ELF-1 (cell line): ENCODE results near the gene DGKD.

Source experiments
- DNase-seq: peaks from one replicate; pipeline ENCODE4 v3.0.0-alpha.2; 2016; ENCODE audit warnings: low read depth, low spot score

The DGKD gene

DNA sequence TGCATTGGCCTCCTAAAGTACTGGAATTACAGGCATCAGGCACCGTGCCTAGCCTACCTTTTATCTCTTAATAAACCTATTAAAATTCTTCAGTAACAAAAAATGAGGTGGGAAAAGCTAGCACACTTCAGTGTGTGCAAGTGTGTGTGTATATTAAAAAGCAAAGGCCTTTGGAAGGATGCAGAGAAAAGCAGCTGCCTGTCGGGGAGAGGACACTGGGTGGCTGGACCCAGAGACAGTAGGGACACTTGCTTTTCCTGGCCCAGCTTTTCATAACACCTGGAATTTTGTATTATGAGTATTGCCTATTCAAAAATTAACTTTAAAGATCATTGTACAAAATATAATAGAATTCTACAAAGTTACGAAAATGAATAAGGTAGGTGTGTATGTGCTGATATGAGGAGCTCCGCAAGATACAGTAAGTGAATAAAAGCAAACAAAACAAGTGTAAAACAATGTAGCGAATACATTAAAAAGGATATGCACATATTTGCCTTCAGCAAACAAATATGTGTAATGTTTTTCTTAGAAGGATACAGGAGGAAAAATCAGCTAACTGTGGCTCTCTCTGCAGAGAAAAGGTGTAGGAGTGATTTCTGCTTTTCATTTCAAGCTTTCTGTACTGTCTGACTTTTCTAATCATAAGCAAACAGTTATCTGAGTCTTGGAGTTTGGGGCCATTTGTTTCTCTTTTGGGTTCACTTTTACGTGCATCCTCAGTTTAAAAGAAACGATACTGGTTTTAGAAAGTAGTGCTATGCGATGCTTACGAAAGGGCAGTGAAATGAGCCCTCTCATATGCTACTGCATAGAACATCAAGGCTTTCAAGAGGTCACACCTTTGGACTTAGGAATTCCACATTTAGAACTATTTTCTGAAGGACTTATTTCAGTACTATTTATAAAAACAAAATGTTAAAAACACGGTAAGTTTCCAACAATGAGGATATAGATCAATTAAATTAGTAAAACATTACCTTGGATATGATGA, 141.5 kb downstream of the DGKD start:
- no peak for DNase-seq

DNA sequence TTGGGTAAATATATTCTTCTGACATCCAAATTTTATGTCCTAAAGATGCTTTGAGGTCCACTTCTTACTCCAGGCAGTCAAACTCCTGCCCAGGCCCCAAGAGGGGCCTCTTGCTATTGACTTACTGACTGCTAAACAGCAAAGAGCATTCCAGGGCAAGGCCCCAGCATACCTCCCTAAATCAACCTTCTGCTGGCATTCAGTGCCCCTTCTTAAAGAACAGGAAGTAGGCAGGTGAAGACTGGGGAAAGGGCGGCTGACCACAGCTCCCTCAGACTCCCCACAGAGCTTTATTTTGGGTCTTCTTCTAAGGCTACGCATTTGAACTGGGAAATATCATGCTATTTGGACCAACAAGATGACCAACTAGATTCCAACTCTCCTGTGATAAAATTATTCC, 143.4 kb downstream of the DGKD start:
- DNase-seq = no peak

DNA sequence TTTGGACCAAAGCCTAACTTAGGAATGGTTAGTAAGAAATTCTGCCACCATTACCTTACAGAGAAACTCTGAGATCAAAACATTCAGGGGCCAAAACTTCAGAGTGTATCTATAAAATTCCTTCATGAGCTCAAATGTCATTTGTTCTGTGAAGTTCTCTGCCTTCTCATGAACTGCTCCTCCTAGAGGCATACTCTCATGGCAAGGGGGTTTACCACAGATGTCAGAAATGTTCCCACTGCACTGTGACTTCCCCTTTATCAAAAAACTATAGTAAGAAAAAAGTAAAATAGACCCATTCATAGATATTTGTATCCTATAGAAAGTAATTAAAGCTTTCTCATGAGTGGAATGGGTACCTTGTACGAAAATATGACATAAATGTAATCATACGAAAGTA, 143.8 kb downstream of the DGKD start:
- no peak for DNase-seq

- DNase-seq = no peak
Observed at GRCh38 chr2:233499928-233500327, 145.6 kb downstream of the DGKD start.

- no peak for DNase-seq
Observed at GRCh38 chr2:233501198-233502076, 147.1 kb downstream of the DGKD start.

- DNase-seq = no peak
Observed at GRCh38 chr2:233503481-233503880, 149.2 kb downstream of the DGKD start.

- no peak for DNase-seq
Observed at GRCh38 chr2:233503947-233504637, 149.8 kb downstream of the DGKD start.

DNA sequence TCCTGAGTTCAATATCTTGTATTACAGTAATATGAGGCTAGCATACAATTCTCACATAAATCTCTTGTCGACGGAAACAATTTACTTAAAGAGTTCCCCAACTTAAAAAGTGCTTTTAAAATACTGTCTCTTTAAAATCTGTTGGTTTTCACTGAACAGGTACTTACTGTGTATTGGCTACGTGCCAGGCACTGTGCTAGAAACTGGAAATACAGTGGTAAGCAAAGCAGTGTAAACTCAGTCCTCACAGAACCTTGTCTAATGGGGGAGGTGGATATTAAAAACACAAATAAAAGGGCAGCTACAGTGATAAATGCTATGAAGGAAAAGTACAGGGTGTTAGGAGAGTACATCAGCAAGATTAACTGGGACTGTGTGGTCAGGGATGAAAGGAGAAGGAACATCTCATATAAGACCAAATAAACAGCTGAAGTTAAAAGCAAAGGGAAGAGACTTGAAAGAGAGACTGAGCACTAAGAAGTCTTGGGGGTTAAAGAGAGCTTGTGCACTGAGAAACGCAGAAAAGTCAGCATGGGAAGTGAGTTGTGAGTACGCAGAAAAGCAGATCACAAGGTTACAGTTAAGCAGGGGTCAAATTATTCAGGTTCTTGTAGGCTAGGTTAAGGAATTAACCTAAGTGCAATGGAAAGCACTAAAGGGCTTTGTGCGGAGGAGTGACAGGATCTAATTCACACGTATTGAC, 159.8 kb downstream of the DGKD start:
- no peak for DNase-seq

DNA sequence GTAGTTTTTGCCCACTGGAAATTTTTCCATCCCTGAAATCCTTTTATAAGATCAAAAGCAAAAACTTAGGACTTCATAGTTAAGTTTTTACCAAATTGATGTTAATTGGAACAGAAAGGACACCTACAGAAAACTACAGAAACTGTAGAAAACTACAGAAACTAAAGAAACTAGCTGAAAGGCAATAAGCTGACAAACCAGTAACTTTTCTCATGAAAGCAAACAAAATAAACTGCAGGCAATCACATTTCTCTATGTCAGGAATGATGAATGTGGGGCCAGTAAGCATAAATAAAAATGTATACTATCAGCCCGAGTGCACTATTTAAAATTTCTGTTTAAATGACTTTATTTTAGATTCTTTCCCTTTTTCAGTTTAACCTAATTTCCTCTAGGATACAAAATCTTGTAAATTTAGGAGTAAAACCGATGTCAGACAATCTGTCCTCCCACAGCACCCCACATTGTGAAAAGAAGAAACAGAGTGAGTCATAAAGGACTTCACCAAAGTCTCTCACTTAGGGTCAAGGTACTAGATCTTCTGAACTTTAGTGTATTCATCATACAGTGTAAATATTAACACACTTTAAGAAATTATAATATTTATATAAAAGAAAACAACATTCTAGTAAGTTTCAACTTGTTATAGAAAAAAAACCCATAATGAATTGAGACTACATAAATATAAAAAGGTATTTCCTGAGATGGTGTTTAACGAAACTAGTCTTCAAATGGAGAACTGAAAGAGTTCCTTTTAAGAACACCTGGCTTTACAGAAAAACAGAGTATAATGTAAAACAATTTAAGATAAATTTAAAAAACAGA, 165.7 kb downstream of the DGKD start:
- no peak for DNase-seq
